Measurements from ENCODE around the gene P2RY1.
A peak's percentile ranks its signal among the peaks of the same experiment; 100 is the strongest.

Gene P2RY1

DNA sequence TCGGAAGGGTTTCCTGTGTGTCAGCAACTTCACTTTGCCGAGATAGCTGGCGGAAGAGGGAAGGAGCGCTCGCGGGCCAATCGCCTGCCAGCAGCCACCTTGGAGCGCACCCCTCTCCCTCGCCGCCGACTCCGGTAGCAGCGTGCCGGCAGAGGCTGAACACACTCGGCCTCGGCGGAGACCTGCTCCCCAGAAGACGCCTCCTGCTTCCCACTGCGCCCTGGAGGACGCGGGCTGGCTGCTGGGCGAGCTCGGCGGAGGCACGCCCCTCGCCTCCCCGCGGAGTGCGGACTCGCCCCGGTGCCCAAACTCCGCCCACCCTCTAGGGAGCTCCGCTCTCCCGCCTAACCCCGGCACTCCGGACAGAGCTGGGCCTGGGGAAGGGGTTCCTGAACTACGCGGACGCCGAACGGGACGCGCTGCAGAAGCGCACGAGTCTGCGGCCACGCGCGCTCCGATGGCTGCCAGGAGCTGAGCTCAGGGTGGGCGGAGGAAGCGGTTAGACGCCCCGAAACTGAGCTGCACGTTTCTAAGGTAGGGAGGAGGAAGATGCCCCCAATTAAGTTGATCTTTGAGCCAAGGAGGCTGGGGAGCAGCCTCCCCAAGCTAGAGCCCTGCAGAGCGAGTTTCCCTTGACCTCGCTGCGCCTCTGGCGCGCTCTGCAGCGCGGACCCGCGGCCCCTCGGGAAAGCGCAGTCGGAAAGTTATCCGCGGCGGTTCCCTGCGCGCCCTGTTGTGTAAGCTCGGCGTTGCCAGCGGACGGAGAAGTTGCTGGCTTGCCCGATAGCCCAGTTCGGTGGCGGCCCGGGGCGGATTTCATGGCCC is at the start of gene P2RY1:
Gene P2RY1, plus strand, starts transcription at position 356 of the 825 bp plus-strand sequence. CDS start 652 bp downstream, outside the sequence.
- DNase-seq (ENCODE audit: low read depth) = peak; percentile 63

GRCh38 chr3:152786977-152787681 is 47.8 kb upstream of the P2RY1 start:
- DNase-seq (ENCODE audit: low read depth) = no peak

DNA sequence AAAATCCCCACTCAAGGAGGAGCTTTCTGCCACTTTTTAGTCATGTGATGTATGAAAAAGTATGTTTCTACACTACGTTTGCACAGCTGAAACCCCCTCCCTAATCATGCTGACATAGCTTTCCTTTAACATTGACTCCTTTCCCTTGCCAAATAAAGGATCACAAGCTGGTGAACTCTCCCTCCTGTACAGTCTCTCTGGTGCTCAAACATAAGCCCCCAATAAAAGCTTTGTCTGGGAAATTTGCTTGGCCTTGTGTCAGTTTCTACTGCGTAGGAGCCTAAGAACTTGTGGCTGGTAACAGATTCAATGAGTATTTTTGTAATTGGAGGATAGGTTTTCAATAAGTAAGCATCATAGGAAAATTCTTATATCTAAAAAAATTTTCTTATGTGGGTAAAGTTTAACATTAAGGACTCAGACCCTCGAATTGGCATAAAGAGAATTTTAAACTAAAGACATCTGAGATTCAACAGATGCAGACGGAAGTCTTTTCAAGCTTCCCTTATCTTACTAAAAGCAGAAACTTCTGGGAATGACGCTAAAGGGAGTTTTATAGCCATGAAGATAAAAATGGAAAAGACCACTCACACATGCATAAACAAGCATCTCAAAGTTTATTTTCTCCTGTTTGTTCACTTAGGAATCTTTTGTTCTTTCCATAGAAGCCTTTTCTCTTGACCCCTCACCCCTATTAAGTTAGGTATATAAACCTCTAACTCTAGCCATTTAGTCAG is 44.1 kb upstream of the P2RY1 start:
- DNase-seq (ENCODE audit: low read depth) = no peak

- no peak for DNase-seq (ENCODE audit: low read depth)
Measured at GRCh38 chr3:152793969-152794368, 41.0 kb upstream of the P2RY1 start.

DNA sequence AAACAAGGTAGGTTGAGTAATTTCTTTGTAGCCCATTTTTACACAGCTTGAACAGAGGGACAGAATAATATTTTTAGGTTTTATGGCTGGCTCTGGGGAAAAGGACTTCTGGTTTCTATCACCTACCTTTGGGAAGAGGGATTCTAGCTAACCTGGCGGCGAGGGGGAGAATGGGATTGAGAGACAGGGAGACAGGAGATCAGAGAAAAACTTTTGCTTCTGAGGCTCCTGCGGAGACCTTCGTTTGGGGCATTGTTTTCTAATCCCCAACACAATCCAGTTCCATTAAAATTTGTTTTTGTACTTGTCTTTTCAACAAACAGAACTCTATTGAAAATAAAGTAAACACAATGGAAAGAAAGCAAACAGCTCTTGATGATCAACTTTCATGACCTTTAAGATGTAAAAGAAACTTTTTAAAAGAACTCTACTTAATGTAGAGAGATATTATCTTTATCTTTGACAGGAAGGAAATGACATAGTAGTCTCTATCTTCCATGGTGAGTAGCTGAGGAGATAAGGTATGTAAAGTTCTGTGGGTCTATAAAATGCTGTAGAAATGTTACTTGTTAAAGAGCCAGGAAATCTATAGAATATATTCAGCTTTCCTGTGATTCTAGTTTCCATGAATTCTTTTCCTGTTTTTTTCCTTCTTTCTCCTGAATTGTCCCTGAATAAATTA is 37.0 kb upstream of the P2RY1 start:
- DNase-seq (ENCODE audit: low read depth) = no peak

GRCh38 chr3:152811974-152812760 is 22.8 kb upstream of the P2RY1 start:
- no peak for DNase-seq (ENCODE audit: low read depth)

DNA sequence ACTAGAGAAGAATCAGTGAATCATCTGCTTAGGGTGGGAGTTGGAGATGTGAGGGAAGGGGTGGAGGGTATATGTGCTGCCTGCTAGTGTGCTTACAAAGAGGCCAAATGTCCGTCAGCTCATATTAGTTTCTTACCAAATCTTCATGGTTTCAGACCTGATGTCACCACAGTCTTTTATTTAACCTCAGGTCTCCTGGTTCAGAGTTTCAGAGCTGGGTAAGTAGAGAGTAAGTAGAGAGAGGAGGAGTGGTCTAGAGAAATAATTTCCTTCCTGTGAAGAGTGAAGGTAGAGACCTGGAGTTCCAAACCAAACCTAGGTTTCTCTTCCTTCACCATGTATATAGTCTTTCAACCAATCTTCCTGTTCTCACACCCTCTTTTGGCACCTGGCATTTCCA is 17.5 kb upstream of the P2RY1 start:
- DNase-seq (ENCODE audit: low read depth) = no peak

DNA sequence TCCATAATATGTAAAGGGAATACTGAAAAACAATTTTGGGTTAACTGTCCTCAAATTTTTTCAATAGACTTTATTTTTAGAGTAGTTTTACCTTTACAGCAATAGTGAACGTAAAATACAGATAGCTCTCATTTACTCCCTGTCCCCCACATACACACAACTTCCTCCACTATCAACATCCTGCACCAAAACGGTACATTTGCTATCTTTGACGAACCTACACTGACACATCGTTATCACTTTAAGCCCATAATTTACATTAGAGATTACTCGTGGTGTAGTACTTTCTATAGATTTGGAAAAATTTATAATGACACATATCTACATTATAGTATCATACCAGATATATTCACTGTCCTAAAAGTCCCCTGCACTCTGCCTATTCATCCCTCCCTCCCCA is 16.9 kb upstream of the P2RY1 start:
- no peak for DNase-seq (ENCODE audit: low read depth)

GRCh38 chr3:152823173-152823572 is 11.8 kb upstream of the P2RY1 start:
- no peak for DNase-seq (ENCODE audit: low read depth)

- DNase-seq (ENCODE audit: low read depth) = no peak
Measured at GRCh38 chr3:152823781-152824180, 11.2 kb upstream of the P2RY1 start.

DNA sequence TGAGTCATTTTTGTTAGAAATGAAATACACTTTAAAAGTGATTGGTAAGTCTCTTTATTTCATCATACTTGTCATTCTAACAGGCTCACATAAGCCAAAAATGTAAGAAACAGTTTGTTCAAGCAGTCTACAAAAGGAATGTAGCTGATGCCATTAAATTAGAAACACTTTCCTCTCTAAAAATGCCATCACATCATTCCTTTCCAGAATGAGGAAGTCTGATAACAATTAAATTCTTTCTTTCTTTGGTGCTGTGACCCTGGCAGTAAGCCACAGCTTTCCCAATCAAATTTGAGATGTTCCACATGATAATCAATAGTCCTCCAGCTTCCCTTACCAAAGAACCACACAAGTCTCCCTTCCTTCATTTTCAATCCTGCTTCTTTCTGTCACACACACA is 9.4 kb upstream of the P2RY1 start:
- DNase-seq (ENCODE audit: low read depth) = peak; percentile 30

DNA sequence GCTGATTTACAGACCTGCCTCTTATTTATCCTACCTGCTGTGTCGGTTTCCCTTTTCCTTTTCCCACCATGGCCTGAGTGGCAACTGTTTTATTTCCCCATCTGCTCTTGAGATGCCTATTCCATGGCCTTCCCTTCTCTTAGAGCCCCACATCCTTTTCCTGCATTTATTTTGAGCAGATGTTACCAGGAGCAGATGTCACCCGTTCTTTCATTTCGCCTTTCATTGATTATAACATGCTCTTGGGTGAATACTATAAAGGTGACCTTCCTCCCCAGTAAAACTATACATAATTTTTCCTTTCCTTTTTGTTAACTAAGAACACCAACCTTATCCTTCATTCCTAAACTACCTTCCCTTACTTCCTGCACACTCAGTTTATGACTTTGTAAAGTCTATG is 8.5 kb upstream of the P2RY1 start:
- no peak for DNase-seq (ENCODE audit: low read depth)

DNA sequence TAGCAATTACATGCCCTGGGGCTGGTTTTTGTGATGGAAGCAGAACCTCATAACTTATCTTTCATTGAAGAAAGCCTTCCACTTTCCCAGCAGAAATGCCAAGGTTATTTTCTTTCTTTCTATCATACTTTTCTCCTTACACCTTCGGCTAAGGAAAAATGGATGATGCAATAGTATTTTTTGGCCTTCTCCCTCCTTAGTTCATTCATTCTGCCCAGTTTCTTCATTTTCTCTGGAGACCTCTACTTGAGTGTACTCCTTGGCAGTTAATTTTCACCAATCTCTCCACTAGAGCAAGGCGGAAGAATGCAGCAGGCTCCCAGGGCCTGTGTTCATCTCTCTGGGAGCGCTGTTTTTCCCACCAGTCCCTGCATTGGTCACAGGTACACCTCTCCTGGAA is 7.6 kb upstream of the P2RY1 start:
- no peak for DNase-seq (ENCODE audit: low read depth)

DNA sequence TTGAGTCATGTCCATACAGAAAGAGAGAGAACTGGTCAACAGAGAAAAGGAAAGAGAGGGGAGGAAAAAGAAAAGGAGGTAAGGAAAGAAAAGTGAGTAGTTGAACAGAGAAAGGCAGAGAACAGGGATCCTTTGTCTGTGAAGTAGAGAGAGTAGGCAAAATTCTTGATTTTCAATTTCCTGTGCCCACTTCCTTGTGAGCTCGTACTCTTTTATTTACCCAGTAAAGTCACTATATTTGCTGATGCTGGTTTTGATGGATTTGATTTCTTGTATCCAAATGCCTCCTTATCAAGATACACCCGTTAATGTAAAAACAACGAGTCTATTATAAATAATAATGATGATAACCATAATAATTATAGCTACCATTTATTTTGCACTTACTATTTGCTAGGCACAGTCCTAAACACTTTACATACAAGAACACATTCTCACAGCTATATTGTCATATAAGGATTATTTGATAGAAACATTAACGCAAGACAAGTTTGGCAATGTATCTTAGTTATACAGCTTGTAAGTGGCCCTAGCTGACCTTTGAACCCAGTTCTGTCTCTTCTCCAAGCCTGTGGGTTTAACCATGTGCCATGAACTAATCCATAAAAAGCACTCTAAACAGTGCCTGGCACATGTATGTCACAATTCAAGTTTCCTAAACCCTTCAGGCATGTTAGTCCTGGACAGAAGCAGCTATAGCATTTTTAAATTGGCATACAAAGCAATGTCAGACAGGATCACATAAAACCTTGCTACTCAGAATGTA is 6.7 kb upstream of the P2RY1 start:
- no peak for DNase-seq (ENCODE audit: low read depth)

DNA sequence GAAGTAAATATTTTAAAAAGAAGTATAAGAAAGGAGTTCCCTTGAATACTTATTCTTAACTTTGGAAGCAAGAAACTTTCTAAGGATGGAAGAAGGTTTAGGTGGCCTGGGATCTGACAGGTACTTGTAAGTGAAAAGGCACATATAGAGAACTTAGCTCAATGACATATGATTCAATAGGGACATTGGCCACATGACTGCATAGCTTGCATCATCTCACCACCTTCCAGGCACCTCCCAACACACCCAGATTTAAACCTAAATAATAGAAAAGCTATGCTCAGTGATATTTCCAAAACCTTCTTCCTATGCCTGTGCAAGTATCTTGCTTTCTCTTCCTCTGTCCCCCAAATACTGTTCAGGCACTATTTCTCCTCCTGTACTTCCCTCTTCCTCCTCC is 4.7 kb upstream of the P2RY1 start:
- no peak for DNase-seq (ENCODE audit: low read depth)

GRCh38 chr3:152832046-152832445 is 2.9 kb upstream of the P2RY1 start:
- no peak for DNase-seq (ENCODE audit: low read depth)

GRCh38 chr3:152833089-152833488 is 1.8 kb upstream of the P2RY1 start:
- no peak for DNase-seq (ENCODE audit: low read depth)

- DNase-seq (ENCODE audit: low read depth) = no peak
Measured at GRCh38 chr3:152834191-152834775, 648 bp upstream of the P2RY1 start.

- peak; percentile 14 for DNase-seq (ENCODE audit: low read depth)
Measured at GRCh38 chr3:152835601-152836102, 721 bp downstream of the P2RY1 start.

DNA sequence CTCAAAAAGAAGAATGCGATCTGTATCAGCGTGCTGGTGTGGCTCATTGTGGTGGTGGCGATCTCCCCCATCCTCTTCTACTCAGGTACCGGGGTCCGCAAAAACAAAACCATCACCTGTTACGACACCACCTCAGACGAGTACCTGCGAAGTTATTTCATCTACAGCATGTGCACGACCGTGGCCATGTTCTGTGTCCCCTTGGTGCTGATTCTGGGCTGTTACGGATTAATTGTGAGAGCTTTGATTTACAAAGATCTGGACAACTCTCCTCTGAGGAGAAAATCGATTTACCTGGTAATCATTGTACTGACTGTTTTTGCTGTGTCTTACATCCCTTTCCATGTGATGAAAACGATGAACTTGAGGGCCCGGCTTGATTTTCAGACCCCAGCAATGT is 1.3 kb downstream of the P2RY1 start:
- DNase-seq (ENCODE audit: low read depth) = no peak
